ENCODE measurements around the gene SSH2. TPM values are rescaled to one million over a fixed set of nuclear protein-coding genes. Genes with fewer than 3 reads are reported as not detected.

The SSH2 gene
- total RNA-seq, 1 experiment from 2014 or later, result 14.6 TPM

DNA sequence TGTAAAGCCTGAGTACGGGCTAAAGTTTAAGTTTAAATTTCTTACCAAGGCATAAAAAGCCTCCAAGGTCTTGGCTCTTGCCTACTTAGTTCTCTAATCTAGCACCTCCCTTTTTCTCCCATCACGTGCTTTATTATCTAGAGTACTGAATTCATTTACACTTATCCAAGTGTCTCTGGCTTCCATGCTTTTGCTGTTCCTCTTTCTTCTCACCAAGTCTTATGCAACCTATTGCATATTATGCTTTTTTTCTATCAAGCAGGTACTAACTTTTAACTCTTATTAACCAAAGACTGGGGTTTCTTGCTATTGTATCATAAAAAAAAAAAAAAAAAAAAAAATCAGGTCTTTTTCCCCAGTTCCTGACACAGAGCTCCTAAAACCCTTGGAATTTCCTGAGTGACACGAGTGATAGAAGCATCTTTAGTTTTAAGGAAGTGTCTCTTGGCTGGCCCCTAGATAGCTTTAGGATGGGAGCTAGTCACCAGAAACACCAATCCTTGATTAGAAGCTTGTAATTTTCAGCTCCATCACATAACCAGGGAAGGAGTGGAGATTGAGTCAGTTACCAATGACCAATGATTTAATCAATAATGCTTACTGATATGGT, 44.9 kb downstream of the SSH2 start:
- H3K27ac Mint-ChIP-seq, result no peak overlapping the region
- TF ChIP-seq, protein P1, sequence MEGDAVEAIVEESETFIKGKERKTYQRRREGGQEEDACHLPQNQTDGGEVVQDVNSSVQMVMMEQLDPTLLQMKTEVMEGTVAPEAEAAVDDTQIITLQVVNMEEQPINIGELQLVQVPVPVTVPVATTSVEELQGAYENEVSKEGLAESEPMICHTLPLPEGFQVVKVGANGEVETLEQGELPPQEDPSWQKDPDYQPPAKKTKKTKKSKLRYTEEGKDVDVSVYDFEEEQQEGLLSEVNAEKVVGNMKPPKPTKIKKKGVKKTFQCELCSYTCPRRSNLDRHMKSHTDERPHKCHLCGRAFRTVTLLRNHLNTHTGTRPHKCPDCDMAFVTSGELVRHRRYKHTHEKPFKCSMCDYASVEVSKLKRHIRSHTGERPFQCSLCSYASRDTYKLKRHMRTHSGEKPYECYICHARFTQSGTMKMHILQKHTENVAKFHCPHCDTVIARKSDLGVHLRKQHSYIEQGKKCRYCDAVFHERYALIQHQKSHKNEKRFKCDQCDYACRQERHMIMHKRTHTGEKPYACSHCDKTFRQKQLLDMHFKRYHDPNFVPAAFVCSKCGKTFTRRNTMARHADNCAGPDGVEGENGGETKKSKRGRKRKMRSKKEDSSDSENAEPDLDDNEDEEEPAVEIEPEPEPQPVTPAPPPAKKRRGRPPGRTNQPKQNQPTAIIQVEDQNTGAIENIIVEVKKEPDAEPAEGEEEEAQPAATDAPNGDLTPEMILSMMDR (conservative IDR thresholded peaks at IDR 0.05), result no peak
- no peaks in the 10 kb centered on the region for H3K4me1 ChIP-seq (ENCODE audit: insufficient read depth, low read length)
- no peaks in the 10 kb centered on the region for H3K27me3 Mint-ChIP-seq (ENCODE audit: low read depth)
- H3K23ac ChIP-seq (ENCODE audit: insufficient read length, low read depth, low read length), result no peak overlapping the region
- H3K4ac ChIP-seq (ENCODE audit: low read depth, low read length), result no peak overlapping the region
- H4K5ac ChIP-seq (ENCODE audit: insufficient read length, low read depth, low read length), result no peak overlapping the region
- WGBS (ENCODE audit: extremely low coverage, insufficient read length, low lambda C conversion rate), result no CpG with 5 or more reads among the region's 3 CpGs
- no peak overlapping the region for H3K18ac ChIP-seq (ENCODE audit: insufficient read length, low read depth, low read length)
- no peak overlapping the region for H4K91ac ChIP-seq (ENCODE audit: insufficient read length, low read depth, low read length)
- no peak overlapping the region for H2BK20ac ChIP-seq (ENCODE audit: low read depth, low read length, poor library complexity, severe bottlenecking)
- no peak overlapping the region for H2BK5ac ChIP-seq (ENCODE audit: insufficient read length, low read length)
- no peaks in the 10 kb centered on the region for H3K27me3 ChIP-seq (ENCODE audit: insufficient read depth, low read length)
- no peak overlapping the region for H2AFZ ChIP-seq (ENCODE audit: low read length)
- no peak overlapping the region for H3T11ph ChIP-seq (ENCODE audit: low read length)
- no peak for DNase-seq
- H3K56ac ChIP-seq (ENCODE audit: insufficient read length, low read depth, low read length), result no peak overlapping the region
- no peak overlapping the region for H2BK15ac ChIP-seq (ENCODE audit: low read depth, low read length)
- no peak overlapping the region for H3K4me2 ChIP-seq (ENCODE audit: insufficient read depth, insufficient read length, low read length)
- no peak overlapping the region for H2BK12ac ChIP-seq (ENCODE audit: insufficient read length, low read depth, low read length)
- no peaks in the 10 kb centered on the region for H3K9me3 Mint-ChIP-seq
- H4K20me1 ChIP-seq (ENCODE audit: control insufficient read depth, insufficient read depth, insufficient read length), result no peaks in the 10 kb centered on the region
- no peak overlapping the region for H3K9ac ChIP-seq (ENCODE audit: extremely low read depth, insufficient read length, low read length)
- H3K4me3 Mint-ChIP-seq, result no peak overlapping the region
- H2BK120ac ChIP-seq (ENCODE audit: low read depth, low read length, poor library complexity, severe bottlenecking), result no peak overlapping the region
- no peaks in the 10 kb centered on the region for H3K36me3 Mint-ChIP-seq (ENCODE audit: insufficient read depth in 1 of 3, low read depth in 3 of 3)
- H3K79me1 ChIP-seq (ENCODE audit: insufficient read depth, low read depth, low read length, poor library complexity, severe bottlenecking), result no peaks in the 10 kb centered on the region
- H3K14ac ChIP-seq (ENCODE audit: insufficient read depth, low read length), result no peak overlapping the region
- H3K27ac ChIP-seq (ENCODE audit: insufficient read length, low read depth, low read length), result no peak overlapping the region
- H3K23me2 ChIP-seq (ENCODE audit: insufficient read length, low read depth, low read length, poor library complexity, severe bottlenecking), result no peaks in the 10 kb centered on the region
- no peak overlapping the region for H2AK5ac ChIP-seq (ENCODE audit: insufficient read length, low read length)
- H3K79me2 ChIP-seq (ENCODE audit: insufficient read depth, low read length), result no peaks in the 10 kb centered on the region; the same call in 1 of the 2 replicates
- no peaks in the 10 kb centered on the region for H3K4me1 Mint-ChIP-seq
- no peak overlapping the region for H4K8ac ChIP-seq (replicated peaks; ENCODE audit: insufficient read length, low read depth, low read length)
- no peaks in the 10 kb centered on the region for H3K9me3 ChIP-seq (ENCODE audit: control insufficient read depth, low read depth, low read length)

All from H9 (cell line).